Left renal cortex interstitium (tissue), 4 donors: ENCODE data around the gene ETV3. TPM values are rescaled to one million over a fixed set of nuclear protein-coding genes. Genes with fewer than 3 reads are reported as not detected.
"Not testable (repeated sequence)": the region's sequence is repeated elsewhere in the genome, so short reads cannot be mapped to it uniquely, and the experiment has no call there.

Source experiments
- DNase-seq, 4 donors: peaks; one replicate each; pipeline ENCODE4 v3.0.0-alpha.2; 2013; ENCODE audit warnings: low read depth in 4 of 4, low spot score in 2 of 4, missing footprints in 1 of 4
- polyA plus RNA-seq, 4 donors: library from polyadenylated mRNA; unstranded; fragments of 120-200 nt; gene quantifications; one replicate each; pipeline ENCODE4 v1.2.1, GENCODE V29; 2013; ENCODE audit not compliant: insufficient read length in 4 of 4

ETV3 gene
- 10 to 100 TPM; 25.9 to 27.5 (median 26.3) TPM for polyA plus RNA-seq

DNA sequence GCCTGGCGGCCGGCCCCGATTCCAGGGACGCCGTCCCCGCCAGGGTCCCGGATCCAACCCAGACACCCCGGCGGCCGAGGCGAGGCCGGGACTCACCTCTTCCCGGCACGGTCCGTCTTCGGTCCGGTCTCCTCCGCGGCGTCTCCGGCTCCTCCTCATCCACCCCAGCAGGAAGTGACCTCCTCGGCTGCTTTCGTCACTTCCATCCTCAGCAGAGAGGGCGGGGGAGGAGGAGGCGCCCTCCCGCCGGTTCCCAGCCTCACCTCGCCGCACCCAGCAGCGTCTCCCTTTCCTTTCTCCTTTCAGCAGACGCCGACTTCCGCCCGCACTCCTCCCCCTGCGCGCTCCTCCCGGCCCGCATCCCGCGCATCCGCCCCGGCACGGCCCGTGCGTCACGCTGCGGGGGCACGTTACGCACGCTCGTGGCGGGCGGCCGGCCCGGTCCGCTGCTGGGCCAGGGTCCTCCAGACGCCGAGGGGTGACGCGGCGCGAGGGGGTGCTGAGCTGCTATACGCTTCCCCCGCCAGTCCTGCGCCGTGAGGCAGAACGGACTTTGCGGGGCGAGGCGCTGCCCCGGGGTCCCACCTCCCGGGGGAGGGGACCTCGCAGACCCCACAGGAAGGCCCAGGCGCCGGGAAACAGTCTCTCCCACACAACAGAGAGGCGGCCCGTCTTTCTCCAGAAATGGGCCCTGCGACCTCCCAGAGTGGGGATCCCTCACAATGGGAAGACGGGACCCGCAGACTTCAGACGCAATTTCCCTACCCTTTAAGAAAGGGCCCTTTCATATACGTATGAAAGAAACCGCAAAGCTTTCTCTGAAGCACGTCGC is at the start of gene ETV3:
Gene ETV3 (minus strand): TSS at position 176 of the 832 bp plus-strand sequence. CDS start 2,043 bp downstream, outside the sequence.
- peak in 3 of 4 donors; percentile 72 to 90 (median 85) for DNase-seq

DNA sequence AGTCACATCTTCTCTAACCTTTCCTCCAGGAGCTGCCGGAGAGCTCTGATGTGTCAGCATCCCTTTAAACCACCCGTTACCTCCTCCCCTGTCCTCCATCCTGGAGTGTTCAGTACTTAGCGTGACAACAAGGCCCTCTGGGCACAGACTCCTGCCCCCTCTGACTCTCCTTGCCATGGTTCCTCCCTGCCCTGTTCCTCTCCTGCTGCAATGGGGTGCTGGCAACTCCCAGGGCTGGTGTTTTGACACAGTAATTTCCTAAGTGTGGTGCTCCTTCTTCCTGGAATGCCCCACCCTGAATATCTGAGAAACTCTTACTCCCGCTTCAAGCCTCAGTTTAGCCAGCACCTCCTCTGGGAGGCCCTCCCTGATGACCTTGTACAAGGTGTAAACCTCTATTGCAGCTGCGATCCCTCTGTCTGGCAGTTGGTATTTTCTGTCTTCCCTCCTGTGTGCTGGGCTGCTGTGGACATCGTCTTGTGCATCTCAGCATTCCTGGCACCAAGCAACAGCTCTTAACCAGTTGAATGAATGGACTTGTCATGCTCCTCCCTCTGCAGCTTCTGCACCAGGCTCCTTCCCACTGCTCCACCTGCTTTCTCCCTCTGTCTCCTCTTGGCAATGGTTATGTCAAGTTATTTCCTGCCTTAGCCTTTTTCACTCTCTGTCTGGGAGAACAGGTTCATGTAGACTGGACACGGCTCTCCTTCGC is 48.2 kb upstream of the ETV3 start:
- no peak for DNase-seq

DNA sequence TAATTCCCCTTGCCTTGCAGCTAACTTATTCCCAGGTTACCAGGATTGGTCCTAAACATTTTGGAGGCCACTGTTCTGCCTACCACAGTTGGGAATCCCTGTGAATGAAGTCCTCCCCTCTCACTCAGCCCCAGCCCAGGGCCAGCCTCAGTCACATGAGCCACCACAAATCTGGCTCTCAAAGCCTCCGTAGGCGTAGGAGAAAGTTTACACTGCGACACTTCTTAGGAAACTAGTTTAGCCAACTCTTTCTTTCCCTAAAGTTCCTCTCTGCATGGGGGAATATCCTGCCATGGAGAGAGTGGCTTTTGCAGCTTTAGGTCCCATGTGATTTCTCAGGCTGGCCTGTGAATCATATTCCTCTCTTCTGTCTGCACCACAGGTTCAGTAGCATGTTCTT is 45.7 kb upstream of the ETV3 start:
- no peak for DNase-seq

DNA sequence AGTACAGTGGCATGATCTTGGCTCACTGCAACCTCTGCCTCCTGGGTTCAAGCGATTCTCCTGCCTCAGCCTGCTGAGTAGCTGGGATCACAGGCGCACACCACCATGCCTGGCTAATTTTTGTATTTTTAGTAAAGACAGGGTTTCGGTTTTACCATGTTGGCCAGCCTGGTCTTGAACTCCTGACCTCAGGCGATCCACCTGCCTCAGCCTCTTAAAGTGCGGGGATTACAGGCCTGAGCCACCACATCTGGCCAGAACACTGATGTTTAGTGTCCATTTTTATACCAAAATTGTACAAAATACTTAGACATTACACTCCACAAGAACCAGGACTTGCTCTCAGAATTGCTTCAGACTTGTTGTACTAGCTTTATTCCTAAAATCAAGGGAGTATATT is 44.2 kb upstream of the ETV3 start:
- DNase-seq = not testable (repeated sequence)

DNA sequence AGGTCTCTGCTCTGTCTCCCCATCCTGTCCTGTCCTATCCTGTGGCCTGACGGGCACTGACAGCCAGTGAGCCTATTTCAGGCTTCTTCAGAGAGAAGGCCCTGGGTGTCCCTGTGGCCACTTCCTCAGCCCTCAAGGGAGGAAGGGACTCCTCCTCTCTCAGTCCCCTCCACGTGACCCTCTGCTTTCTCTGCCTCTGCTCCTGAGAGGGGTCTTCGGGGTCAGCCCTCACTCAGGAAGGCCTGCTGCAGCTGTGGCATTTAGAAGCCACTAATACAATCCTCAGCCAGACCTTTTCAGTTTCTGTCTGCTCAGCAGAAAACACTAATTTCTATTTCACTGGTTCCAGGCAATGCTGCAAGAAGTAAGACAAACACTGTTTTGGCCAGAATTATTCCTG is 43.6 kb upstream of the ETV3 start:
- DNase-seq = no peak

DNA sequence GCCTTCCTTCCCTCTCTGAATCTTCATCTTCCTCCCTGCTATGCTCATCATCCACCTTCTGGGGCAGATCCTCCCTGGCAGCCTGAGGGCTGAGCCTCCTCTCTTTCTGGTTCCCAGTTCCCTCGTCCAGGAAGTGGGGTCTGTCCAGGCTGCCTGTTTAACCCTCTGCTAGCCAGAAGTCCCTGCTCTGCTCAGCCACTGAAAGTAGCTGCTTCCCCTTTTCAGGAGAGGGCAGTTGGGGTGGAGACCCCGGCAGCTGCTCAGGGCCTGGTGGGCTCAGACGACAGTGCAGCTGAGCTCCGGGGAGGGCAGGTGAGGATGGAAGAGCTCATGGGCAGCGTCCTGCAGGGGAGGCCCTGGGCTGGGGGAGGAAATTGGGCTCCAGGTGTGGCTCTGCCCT is 43.1 kb upstream of the ETV3 start:
- DNase-seq = no peak

DNA sequence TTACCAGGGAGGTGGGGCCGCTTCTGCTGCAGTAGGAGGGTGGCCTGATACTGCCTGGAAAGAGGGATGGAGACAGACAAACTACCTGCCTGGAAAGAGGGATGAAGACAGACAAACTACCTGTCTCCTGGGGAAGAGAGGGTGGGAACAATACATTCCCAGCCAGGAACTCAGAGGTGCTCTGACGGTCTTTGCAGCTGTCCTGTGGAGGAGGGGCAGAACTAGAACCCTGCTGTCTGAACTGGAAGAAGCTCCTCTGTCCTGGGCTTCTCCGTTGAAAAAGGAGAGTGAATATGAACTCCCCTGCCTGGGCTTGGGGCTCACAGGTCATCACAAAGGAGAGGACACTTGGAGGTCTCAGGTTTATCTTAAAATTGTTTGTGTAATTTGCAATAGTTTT is 40.3 kb upstream of the ETV3 start:
- no peak for DNase-seq

DNA sequence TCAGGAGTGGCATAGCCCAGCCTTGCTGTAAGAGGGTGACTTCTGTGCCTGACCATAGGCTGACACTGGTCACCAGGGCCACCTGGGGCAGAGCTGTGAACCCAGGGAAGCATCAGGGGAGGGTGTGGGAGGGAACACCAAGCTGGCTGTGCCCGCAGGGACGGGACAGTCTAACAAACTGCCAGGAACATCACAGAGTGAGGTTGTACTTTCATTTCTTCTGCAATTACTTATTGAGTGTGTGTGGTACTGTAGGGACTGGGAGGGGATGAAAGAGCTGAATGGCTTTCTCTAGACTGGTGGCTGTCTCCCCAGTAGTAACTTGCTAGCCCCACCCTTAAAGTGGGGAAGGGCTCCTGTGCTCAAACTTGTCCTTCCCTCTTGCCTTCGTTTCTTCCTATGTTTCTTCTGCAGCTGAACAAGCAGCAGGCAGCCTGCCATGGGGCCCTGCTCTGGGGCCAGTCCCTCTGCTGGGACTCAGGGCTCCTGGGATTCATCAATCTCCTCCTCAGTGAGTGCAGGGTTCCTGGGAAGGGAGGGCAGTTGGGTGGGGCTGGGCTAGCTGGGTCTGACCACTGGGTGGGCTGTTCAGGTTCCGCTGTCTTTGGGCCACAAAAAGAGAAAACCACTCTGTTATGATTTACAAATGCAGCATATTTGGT is 39.7 kb upstream of the ETV3 start:
- DNase-seq = no peak

DNA sequence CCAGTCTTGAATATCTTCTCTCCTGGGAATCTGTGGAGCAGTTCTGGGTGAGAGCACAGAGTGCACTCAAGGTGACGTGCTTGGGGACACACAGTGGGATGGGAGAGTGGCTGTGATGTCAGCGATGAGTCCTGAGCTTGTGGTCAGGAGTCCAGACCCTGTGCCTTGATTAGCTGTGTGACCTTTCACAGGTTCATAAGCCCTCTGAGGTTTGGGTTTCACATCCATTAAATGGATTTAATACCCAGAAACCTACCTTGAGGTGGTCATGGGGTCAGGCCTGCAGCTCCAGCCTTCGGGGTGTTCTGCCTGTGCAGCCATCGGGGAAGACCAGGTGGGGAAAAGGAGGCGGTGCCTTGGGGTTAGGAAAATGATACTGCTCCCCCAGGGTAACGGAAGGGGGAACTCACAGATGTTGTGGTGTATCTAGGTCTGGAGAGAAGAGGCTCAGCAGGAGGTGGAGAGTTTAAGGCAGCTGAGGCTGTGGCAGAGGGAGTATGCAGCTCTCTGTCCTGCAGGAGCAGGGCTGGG is 38.5 kb upstream of the ETV3 start:
- no peak for DNase-seq

DNA sequence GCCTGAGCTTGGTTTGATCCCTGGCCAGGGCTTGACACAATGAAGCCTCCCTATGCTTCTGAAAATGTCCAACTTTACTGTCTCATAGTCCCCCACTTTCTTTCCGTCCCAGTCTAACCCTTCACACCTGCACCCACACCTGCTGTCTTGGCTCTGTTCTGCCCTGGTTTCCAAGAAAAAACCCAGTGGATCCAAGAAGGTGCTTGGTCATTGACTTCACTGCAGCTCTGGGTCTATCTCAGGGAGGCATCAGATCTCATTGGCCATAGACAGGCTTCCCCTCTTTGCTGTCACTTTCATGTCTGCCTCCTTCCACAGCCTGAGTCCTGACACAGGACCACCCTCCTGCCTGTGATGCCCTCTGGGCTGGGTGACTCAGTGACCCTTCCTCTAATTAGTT is 37.8 kb upstream of the ETV3 start:
- no peak for DNase-seq

DNA sequence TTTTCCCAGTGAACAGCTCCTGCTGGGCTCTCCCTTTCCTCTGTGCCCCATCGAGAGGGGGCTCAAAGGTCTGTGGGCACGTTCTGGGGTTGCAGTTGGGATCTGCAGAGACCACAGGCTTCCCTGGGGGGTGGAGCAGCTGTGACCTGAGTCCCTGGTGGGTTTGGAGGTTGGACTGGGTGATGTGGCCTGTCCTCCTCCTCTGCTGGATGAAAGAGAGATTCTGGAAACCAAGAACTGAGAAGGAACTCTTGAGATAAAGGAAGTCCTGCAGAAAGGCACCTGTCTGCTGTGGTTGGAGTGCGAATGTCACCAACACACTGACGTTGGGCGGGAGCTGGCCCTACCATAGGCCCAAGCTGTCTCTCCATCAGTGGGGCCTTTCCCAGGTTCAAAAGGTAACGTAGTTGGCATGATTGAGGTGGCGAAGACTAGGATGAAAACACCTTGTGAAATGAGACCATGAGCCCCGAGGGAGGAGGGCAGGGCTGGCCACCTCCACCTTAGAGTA is 35.8 kb upstream of the ETV3 start:
- no peak for DNase-seq

DNA sequence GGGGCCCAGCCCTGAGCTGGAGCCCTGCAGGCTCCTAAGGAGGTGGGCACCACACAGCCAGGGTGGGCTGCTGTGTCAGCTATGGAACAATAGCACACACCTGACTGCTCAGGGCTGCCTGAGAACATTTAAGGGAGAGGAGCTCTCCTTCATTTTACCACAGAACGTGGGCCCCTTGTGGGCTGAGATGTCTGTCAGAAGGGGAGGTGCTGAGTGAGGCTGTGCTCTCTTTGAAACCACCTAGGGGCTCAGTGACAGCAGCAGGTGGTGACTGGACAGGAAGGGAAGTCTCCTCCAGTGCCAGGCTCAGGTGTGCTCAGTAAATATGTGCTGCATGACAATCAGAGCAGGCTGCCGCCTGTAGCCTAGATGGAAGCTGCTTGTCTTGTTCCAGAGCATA is 35.0 kb upstream of the ETV3 start:
- not testable (repeated sequence) for DNase-seq

DNA sequence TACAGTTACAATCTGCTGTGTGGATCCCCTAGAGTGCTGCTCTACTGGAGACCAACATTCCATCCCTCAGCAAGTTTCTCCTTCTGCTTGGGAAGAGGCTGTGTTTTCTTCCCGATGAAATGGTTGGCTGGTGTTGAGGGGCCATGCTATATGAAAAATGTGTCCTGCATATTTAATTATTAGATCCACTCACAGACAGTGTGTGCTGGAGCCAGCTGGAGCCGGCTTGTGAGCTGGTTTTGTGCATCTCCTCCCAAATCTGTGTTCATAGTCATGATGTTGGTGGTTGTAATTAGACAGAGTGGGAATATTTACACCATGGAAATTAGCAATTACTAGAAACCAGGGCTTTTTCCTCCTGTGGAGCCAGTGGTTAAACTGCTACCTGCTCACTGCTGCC is 34.4 kb upstream of the ETV3 start:
- not testable (repeated sequence) for DNase-seq

DNA sequence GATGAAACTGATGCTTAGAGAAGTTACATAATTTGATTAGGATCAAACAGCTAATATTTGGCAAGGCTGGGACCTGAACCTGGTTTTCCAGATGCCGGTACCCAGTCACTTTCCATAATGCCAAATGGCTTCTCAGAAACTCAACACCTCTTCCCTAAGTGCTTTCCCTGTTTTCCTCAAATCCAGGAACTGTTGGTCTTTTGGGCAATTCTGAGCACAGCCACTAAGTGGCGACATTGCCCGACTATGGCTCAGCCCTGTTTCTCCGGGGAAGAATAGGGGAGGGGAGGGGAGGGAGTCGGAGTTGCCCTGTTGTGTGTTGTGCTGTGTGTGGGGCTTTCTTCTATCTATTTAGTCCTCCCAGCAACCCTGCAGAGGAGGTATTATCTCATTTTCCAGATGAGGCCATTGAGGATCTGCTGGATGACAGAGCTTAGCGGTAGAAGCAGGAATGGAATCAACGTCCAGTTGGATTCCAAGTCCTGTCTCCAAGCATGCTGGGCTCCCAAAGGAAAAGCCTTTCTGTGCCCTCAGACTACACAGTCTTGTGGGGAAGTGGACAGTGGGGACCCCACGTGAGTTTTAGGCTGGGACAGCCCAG is 33.8 kb upstream of the ETV3 start:
- not testable (repeated sequence) for DNase-seq

DNA sequence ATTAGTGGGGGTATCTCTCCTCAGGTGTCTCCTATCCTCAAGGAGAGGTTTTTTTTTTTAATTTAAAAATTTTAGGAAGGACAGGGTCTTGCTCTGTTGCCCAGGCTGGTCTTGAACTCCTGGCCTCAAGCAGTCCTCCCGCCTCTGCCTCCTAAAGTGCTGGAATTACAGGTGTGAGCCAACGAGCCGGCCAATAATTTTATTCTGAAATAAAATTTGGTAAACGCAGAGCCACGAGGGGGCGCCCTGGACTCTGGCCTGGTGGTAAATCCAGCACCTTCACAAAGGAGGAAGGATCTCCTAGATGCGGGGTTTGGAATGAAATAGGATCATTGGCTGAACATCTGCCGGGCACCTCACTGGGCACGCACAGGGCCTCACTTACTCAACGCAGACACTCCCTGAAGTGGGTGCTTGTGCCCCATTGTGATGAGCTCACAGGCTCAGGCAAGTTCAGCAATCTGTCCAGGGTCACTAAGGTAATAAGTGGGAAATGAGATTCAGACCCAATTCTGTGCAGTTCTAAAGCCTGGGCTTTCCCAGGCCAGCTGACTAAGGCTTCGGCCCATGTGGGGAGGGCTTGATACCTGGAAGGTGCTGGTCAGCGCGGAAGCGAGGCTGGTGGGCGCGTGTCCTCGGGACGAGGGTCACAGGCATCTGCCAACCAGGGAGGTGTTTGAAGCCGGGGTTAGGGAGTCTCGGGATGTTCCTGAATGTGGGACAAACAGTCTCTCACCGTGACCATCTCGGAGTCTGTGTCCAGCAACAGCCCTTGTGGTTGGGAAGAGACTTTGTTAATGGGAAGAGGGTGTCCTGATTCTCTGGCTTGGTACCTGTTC is 32.7 kb upstream of the ETV3 start:
- DNase-seq = no peak

DNA sequence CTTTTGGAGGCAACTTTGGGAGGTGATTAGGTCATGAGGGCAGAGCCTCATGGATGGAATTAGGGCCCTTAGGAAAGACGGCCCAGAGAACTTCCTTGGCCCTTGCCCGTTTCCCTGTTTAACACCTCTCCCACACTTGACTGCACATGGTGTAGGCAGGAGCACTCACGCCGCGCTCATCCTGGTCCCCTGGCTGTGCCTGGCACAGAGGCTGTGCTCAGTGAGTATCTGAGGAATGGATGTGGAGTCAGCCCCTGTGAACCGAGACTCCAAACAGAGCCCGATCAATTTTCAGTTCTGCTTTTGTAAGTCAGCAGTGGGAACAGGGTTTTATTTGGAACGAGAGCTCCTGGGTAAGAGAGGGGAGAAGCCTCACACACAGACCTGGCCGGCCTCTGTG is 29.8 kb upstream of the ETV3 start:
- no peak for DNase-seq

DNA sequence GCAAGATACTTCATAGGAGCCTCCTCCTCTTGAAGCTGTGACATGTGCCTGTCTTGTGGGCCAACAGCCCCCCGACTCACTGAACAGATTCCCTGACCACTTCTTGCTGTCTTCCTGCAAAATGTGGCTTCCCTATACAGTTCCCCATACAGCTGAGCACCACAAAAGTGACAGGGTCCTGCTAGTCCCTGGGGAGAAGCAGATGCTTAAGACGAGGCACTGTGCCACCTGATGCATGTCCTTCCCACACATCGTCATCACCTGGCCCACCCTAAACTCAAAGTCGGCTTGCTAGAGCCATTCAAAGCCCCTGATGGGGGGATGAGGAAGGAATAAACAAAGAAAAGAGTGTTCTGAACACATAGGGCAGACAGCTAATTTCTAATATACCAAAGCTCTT is 29.2 kb upstream of the ETV3 start:
- DNase-seq = no peak

DNA sequence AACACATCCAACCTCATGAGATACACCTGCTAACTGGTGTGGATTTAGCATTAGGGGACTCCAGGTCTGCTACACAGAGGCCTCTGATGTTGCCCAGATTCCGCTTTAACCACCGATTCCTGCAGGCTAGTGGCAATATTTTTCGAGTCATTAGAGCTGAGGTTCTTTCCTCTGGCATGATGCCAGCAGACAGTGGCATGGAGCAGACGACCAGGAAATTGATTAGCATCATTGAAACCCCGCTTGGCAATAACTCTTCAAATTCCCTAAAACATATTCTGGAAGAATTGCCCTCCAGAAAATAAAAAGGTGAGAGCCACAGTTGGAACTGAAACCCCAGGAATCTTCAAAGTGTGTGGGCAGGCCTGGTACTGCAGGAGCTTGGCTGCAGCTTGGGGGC is 28.4 kb upstream of the ETV3 start:
- DNase-seq = no peak

DNA sequence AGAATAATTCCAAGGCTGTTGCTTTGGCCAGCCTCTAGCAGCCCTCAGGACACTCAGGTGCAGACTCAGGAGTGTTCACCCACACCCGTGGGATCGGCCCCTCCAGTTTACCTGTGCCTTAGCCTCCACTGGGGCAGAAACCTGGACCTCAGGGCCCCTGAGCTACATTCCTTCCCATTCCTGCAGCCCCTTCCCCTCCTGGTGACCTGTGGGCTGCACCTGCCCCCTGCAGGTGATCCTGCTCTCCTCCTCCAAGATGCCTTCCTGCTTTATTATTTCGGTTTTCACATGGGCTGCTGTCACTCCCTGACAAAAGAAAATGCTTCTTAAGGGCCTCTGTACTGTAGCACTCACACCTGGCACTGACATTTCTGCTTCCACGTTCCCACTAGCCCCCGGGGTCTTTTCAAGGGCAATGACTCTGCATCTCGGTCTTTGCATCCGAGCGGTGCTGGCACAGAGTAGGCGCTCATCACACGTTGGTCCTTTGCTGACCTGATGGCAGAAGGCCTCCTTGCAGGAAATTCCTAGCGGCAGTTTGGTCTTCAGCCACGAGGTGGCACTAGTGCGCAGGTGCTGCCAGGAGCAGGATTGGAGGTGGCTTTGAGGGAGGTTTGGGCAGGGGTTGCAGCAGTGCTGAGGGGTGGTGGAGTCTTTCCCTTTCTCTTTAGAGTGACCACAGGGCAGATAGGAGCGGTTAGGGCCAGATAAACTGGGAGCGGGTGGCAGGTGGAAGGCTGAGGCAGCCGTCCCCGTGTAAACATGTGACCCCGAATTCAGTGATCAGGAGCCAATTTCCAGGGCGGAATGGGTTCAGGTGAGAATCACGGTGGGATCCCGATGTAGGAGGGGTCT is 25.3 kb upstream of the ETV3 start:
- peak in 2 of 4 donors; percentile 46 to 69 for DNase-seq
